SH-SY5Y (cell line): ENCODE data around the gene SH2D3A.

ENCODE experiments used
- GATA2 ChIP-seq: IDR thresholded peaks from 2 replicates; pipeline ENCODE4 v1.6.1; 2011; ENCODE audit warnings: mild to moderate bottlenecking, low read depth, low read length
- GATA3 ChIP-seq: IDR thresholded peaks from 2 replicates; pipeline ENCODE4 v1.6.1; 2011; ENCODE audit warnings: low read depth, mild to moderate bottlenecking, low read length, moderate library complexity

DNA sequence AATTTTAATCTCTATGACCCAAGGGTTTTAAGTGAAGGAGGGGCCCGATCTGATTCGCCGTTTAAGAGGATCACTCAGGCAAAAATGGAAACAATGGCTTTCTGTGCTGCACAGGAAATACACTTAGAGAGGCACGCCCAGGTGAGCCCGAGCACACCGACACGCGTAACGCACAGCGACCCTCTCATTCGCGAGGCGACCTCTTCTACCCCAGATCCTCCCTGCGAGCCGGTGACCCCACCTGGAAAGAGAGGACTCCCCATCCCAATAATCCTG is 216 bp downstream of the SH2D3A start:
- TF ChIP-seq GATA2 = no peak
- no peak for TF ChIP-seq GATA3
